Inflammatory macrophage treated with lipopolysaccharide for 4 hours (primary cell): ENCODE measurements around the gene FBXO33.
A peak's percentile ranks its signal among the peaks of the same experiment; 100 is the strongest.

Experiments used
- DNase-seq: peaks from one replicate; pipeline ENCODE4 v3.0.0-alpha.2; 2020

Gene FBXO33

DNA sequence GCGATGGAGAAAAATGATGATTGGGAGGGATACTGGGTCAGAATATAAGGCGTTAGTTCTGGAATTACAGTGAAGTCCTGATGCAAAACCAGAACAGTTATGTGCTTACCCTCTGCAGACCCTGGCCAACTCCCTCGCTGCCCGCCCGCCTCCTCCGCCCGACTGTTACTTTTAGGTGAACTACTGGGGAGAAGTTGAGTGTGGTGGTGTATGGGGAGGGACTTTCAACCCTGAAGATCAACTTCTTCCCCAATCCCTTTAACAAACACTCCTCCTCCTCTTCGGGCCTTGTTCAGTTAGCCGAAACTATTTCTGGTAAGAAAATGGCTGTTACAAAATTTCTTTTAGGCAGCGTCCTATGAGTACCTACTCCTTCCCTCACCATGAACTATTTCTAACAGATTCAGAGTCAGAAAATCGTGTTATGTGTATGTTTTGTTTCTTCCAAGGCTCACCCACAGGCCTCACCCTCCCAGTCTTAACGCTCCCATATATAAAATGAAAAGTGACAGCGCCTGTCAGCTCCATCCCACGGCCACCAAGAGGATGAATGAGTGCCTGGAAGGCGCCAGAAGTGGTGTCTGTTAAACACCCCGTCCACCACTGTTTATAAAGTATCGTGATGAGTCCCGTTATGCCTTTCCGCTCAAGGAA, 1.3 kb downstream of the FBXO33 start:
- peak; percentile 29 for DNase-seq

DNA sequence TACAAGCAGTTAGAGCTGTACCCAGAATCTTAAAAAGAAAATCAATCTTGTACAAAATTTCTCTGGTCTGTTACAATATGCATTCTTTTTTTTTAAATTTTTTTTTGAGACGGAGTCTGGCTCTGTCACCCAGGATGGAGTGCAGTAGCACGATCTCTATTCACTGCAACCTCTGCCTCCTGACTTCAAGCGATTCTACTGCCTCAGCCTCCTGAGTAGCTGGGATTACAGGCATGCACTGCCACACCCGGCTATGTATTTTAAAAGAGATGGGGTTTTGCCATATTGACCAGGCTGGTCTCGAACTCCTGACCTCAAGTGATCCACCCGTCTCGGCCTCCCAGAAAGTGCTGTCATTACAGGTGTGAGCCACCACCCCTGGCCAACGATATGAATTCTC, 4.1 kb downstream of the FBXO33 start:
- DNase-seq: no peak

DNA sequence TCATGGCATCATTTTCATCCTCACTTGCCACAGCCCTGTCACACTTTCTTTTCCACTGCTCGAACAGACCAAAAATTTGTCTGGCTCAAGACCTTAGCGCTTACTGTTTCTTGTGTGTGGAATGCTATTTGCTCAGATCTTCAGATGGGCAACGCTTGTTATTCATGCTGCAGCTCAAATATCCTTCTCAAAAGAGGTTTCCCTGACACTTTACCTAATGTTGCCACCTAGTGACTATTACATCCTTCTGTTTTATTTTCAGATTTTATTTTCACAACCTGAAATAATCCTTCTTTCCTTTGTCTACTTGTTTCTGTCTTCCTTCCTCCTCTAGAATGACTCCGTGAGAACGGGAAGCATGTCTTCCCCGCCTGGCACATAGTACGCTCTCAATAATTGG, 5.6 kb downstream of the FBXO33 start:
- peak; percentile 13 for DNase-seq

DNA sequence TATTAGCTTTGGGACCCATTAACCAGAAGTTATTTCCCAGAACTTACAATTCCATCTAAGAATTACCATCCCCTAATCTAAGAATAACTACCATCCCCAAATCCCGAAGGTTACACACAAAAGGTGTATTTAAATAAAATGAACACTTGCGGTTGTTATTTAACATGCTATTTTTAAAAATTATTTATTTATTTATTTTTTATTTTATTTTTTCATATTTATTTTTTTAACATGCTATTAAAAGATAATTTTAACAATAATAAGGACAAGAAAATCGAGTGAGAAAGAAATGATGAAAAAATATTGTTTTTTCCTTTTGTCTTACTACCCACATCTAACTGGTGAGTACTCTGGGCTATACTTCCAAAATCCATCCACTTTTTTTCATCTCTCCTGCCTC, 6.3 kb downstream of the FBXO33 start:
- no peak for DNase-seq

DNA sequence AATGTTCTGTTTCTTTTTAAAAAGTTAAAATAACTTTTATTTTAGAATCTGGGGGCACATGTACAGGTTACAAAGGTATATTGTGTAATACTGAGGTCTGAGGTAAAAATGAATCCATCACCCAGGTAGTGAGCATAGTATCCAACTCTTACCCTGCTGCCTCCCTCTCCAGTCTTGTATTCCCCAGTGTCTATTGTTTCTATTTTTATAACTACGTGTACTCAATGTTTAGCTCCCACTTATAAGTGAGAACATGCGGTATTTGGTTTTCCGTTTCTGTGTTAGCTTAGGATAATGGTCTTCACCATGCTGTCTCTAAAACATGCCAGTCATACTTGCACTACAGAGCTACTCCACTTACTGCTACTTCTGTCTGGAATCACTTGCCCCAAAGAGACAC, 8.4 kb downstream of the FBXO33 start:
- DNase-seq: no peak

DNA sequence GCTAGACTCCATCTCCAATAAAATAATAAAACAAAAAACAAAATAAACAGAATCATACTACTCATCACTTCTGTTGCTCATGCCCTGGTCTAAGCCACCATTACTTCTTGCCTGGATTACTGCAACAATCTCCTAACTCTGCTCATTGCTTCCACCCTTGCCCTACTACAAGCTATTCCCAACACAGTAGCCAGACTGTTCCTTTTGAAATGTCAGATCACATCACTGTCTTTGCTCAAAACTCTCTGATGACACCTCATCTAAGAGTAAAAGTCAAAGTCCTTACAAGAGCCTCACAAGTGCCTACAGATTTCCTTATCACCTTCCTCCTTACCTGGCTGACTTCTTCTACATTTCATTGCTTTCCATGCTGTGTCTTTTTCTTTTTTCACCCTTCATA, 10.0 kb downstream of the FBXO33 start:
- DNase-seq: no peak

DNA sequence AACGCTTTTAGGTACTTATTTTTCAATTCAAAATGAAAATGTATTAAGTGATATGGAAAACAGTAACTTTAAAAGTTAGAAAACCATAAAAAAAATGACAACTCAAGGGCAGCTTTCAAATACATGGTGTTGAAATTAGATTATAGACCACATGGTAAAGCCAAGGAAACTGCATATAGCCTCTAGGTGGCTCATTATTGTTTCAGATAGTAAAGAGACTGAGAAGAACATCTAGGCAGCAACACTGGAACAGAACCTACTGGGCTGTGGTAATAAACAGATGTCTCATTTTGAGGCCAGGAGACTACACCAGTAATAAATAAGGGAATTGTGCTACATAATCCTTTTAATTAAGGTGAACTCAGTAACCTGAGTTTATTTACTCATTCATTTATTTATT, 13.0 kb downstream of the FBXO33 start:
- no peak for DNase-seq

DNA sequence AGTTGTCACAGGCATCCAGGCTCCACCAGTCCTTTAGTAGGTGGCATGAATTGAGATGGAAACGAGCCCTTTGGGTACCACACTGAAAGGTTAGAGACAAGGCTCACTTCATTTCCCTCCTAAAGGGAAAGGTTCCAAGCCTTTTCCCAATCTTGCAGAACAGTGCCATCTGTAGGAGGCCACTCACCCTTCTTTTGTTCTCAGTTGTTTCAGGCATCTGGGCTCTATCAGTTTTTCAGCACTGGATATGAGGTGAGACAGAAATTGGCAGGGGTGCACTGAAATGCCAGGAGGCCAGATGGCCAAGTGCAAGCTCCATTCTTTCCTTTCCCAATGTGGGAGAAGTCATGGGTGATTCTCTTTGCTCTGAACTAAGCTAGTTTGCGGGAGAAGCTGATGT, 15.2 kb downstream of the FBXO33 start:
- no peak for DNase-seq

DNA sequence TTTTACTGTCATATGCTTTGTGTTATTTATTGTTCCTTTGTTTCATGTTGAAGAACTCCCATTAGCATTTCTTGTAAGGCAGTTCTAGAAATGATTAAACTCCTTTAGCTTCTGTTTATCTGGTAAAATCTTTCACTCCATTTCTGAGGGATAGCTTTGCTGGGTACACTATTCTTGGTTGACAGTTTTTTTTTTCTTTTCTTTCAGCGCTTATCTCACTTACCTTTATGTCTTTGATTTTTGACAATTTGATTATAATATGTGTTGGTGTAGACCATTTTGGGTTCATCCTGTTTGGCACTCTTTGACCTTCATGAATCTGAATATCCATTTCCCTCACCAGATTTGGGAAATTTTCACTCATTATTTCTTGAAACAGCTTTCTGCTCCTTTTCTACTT, 16.2 kb downstream of the FBXO33 start:
- DNase-seq: no peak

DNA sequence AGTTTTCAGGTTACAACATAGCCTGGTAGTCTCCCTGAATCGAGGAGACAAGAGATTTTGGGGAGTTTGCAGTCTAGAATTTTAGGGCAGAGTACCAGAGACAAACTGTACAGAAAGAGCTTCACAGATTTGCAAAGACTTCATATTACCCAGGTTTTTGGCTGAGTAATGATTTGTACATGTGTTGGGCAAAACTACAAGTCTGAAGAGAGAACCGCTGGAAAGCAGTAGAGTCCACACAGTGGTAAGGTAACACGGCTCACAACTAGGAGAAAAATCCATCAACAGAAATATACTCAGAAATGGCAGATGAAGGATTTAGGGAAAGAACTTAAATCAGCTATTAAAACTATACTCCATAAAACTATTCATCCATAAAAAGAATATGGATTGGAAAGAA, 25.7 kb downstream of the FBXO33 start:
- DNase-seq: no peak

DNA sequence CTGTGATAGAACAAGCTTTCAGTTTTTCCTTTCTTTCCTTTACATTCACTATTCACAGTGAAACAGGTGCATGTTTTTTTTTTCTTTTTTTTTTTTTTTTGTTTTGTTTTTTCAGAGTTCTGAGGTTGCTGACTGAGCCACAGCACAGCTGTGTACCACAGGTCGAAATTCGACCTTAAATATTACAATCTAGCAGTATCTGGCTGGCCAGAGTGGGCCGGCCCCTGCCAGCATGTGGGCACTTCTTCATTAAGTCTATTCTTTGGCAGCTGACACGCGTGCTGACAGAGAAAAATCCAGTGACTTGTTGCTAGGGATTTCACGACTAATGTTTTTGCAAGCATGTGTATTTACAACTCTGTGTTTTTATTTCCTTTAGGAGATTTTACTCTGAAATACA, 33.9 kb downstream of the FBXO33 start:
- no peak for DNase-seq

DNA sequence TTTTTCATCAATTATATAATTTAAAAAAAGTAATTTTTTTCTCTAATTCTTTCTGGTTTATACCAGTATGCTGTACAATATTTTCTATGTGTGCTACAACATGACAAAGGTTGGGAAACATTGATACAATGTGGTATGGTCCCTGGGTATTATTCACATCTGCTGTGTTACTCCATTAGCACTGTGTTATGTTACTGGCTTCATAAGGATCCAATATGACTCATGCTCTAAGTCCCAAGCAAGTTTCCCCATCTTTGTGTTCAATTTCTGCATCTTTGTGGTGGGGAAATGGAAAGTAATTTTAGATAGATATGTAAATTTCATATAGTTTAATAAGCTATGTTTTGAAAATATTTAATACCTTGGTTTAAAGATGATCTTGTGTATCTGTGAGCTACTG, 35.8 kb downstream of the FBXO33 start:
- peak; percentile 27 for DNase-seq

DNA sequence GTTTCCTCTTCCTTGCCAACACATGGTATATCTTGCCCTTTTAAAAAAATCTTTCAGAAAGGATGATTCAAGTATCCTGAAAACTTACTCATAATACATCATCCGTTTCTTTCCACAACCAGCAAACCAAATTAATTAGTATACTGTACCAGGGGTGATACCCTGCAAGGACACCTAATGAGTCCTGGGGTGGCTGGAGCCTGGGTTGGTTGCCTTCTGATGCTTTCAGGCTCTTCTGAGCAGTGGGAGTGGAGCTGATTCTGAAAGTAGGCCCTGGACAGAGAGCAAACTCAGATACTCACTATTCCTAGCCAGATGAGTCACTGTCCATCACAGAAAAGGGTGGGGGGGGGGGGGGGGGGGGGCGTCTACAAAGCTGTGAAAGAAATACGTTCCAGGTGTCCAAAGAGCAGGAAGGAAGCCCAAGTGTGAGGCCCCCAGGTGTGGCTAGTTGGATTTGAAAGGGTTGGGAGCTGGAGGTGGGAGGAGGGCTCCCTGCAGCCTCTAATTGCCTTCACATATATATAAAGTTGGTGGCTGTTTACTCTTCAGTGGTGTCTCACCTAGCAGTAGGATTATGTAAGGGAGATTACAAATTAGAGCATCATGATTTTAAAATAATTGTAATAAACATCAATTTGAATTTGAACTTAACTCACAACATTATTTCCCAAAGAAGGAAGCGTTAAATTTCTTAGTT, 36.5 kb downstream of the FBXO33 start:
- DNase-seq: no peak

DNA sequence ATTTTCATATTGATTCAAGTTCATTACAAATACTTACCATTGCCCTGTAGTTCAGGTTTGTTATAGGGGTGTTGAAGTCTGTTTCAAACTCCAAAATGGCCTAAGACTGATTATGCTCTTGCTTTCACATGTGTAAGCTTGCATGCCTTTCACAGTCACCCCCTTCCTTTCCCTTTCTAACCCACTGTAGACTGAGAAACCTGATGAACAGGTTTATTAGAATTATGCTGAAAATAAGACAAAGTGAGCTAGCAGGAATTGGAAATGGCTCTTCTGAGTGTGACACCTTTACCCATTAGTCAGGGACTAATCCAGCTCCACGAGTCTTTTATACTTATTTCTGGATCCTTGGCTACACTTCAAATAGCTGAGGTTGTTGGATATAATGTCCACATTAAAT, 38.9 kb downstream of the FBXO33 start:
- no peak for DNase-seq

DNA sequence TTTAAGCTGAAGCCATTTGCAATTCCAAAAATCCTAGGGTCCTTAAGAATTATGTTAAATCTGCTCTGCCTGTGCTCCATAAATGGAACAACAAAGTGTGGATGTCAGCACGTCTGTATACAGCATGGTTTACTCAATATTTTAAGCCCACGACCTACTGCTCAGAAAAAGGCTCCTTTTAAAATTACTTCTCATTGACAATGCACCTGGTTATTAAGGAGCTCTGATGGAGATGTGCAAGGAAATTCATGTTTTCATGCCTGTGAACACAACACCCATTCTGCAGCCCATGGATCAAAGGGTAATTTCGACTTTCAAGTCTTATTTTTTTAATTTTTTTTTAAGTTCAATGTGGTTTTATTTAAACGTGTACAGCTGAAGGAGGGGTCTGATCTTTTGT, 48.1 kb downstream of the FBXO33 start:
- DNase-seq: no peak

DNA sequence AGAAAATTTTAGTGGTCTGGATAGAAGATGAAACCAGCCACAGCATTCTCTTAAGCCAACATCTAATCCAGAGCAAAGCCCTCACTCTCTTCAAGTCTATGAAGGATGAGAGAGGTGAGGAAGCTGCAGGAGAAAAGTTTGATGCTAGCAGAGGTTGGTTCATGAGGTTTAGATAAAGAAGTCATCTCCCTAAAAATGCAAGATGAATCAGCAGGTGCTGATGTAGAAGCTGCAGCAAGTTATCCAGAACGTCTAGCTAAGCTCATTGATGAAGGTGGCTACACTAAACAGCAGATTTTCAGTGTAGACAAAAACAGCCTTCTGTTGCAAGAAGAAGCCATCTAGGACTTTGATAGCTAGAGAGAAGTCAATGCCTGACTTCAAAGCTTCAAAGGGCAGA, 48.5 kb downstream of the FBXO33 start:
- DNase-seq: no peak

DNA sequence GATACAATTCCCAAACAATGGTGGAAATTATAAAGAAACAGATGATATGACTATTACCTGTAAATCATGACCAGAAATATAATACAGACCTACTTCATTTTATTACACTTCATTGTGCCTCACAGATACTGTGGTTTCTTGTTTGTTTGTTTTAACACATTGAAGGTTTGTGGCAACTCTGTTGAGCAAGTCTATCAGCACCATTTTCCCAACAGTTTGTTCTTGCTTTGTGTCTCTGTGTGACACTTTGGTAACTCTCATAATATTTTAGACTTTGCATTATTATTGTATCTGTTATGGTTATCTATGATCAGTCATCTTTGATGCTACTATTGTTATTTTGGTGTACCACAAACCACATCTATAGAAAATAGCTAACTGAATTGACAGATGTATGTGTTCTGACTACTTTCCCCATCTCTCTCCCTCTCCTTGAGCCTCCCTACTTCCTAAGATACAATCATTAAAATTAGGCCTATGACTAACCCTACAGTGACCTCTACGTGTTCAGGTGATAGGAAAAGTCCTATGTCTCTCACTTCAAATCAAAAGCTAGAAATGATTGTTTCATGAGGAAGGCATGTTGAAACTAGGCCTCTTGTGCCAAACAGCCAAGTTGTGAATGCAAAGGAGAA, 49.1 kb downstream of the FBXO33 start:
- no peak for DNase-seq

DNA sequence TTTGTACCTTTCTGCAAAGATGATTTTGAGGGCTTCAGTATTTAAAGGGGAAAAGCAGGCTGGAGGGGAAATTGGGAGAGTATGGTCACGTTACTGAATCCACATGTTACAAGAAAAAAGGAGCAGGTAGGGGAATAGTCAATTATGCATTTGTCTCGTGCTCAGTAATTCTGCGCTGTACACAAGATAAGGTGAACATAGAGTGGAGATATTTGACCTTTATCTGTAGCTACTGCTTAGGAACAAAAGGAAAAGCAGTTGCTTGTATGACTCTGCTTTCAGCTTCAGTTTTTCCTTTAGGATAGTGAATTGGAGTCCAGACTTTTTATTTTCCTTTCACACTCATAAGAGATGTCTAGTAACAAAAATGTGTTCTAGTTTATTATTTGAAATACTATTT, 49.8 kb downstream of the FBXO33 start:
- no peak for DNase-seq

DNA sequence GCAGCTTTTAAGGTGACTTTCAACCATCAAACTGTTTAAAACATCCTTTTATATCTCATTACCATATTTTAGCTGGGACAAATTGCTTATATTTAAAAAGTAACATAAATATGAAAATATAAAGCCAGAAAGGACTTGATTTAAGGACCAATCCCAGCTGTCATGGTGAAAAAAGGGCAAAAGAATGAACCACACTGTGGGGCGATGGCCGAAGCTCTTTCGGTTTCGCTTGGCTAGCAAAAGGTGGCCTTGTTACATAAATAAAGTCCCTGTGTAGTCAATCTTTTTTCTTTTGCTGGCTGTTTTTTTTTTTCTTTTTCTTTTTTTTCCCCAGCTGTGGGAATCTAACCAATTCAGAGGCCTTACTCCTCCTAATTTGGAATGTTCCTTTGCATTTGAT, 50.9 kb downstream of the FBXO33 start:
- DNase-seq: no peak

DNA sequence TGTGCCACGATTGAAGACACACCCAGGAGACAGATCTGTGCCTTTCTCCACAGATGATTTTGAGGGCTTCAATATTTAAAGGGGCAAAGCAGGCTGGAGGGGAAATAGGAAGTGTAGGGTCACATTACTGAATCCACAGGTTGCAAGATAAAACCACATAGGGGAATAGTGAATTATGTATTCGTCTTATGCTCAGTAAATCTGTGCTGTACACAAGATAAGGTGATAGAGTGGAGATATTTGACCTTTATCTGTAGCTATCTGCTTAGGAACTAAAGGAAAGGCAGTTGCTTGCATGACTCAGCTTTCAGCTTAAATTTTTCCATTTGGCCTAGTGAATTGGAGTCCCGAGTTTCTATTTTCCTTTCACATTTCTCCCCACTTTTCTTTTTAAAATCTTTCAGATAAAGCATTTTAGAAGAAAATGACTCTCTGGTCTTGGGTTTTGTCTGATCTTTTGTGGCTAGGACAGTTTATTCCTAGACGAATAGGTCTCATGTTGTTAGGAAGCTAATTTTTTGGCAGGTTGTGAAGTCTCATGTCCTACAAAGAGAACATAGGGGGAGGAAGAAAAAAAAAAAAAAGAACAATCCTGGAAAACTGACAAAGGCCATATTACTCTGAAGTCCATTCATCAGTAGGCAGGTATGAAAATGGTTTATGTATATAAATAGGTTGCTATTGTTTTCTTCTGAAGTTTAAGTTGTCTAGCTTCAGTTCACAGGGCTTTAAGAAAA, 55.4 kb downstream of the FBXO33 start:
- DNase-seq: peak; percentile 3

DNA sequence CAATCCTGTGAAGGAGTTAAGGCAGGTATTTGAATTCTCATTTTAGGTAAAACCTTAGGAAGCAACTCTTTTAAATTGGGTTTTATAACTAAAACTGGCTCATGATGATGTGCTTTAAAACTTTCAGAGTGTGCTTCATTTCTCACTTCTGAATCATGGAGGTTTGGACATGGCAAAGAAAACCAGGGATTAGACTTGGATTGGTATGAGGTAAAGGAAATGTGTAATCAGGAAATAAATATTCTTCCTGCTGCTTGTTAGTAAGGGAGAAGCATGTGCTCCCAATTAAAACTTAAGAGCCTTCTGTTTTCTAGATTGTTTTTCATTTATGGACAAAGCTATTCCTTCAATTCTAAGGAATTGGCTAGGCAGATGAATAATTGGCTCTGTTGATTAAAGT, 57.4 kb downstream of the FBXO33 start:
- DNase-seq: no peak

DNA sequence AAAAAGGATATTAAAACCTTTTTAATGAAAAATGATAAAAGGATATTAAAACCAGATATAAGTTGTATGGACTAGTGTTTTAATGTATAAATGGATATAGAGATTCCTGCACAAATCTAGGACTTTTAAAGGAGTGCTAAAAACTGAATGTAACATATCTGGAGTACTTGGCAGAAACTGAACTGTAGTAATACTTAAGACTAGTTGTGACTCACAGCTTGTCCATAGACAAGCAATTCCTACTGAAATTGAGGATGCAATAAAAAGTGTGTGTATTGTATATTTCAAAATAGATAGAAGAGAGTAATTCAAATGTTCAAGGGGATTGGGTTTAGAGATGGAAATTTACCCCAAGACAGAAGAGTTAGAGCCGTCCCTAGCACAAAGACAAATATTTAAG, 59.6 kb downstream of the FBXO33 start:
- no peak for DNase-seq

DNA sequence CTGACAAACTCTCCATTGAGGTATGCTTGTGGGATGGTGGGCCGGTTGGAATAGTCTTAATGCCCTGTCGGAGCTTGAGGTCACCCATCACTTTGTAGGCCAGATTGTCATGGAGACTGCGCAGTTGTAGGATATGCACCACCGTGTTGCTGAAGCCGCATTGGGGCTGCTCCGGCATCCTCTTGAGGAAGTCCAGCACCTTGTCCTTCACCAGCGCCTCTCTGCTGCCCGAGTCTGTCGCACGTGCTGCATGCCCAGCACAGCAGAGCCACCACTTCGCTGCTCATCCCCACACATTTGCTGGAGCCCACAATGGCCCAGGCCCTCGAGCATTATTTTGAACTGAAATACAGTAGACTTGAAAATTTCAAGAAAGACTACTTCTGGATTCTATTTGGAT, 61.8 kb downstream of the FBXO33 start:
- DNase-seq: no peak

DNA sequence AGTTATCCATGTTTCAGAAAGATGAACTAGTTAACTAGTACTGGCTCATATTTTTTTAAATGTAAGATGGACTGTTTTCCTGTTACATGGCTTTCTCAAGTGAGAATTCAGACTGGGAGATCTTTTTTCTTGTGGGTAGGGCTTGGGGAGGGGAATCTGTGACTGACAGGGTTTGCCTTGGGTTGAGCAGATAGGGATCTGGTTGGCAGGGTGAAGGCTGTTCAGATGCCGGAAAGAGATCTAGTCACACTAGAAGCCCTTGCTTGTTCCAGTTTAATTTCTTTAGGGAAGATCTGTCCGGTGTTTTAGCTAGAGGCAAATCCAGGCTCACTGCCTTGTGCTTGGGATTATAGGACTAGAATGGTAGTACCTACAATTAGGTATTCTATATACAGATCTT, 63.2 kb downstream of the FBXO33 start:
- no peak for DNase-seq
